AG04450 (cell line): Measurements from ENCODE around the gene TTC28. TPM values are rescaled to one million over a fixed set of nuclear protein-coding genes. Genes with fewer than 3 reads are reported as not detected.
"Not testable (repeated sequence)": the region's sequence is repeated elsewhere in the genome, so short reads cannot be mapped to it uniquely, and the experiment has no call there.

Experiments used
- CTCF ChIA-PET: fragments of 300-600, 350-600 bp; formaldehyde crosslinking; extraction: SDS; loops from one replicate; lab custom pipeline; 2022; ENCODE audit warnings: antibody characterized with exemption, inconsistent platforms; lab: Charles Lee
- POLR2A ChIA-PET: fragments of 350-600 bp; formaldehyde crosslinking; extraction: SDS; loops from one replicate; lab custom pipeline; 2021; ENCODE audit warnings: antibody characterized with exemption, inconsistent platforms; lab: Yijun Ruan, JAX
- DNase-seq: peaks from one replicate; pipeline ENCODE4 v3.0.0-alpha.2; 2011; ENCODE audit warnings: low read depth, low spot score
- H3K27ac ChIP-seq: one replicate; pipeline ENCODE4 v1.5.1; 2012; ENCODE audit warnings: low read depth, low read length, control low read depth
- H3K27me3 ChIP-seq: one replicate; pipeline ENCODE4 v1.6.0; 2012; ENCODE audit warnings: low read length; ENCODE audit not compliant: control insufficient read depth, insufficient read depth
- H3K4me3 ChIP-seq: 2 replicates; pipeline ENCODE4 v1.5.1; 2011; ENCODE audit warnings: mild to moderate bottlenecking, low read depth, low read length, control low read depth
- H3K9me3 ChIP-seq: 2 replicates; pipeline ENCODE4 v1.5.1; 2012; ENCODE audit warnings: low read length; ENCODE audit not compliant: control insufficient read depth, insufficient read depth
- CTCF ChIP-seq: IDR thresholded peaks from 2 replicates; pipeline ENCODE4 v1.5.1; 2011; ENCODE audit warnings: low read depth, low read length, control low read depth, inconsistent platforms
- polyA plus RNA-seq: library from polyadenylated mRNA; depleted of rRNA; stranded (reverse); fragments of >200 nt; gene quantifications from 2 replicates; pipeline ENCODE4 v1.2.3, GENCODE V29; 2011

TTC28 gene
- polyA plus RNA-seq, 1 experiment, result 11.2 TPM

GRCh38 chr22:28514321-28514821 is 165.3 kb downstream of the TTC28 start:
- POLR2A ChIA-PET, result no interaction called here
- no peak for DNase-seq
- no peak overlapping the region for H3K27ac ChIP-seq

GRCh38 chr22:28512387-28512786 is 167.3 kb downstream of the TTC28 start:
- CTCF ChIA-PET, H3K27ac ChIP-seq, H3K27me3 ChIP-seq, H3K4me3 ChIP-seq, H3K9me3 ChIP-seq, POLR2A ChIA-PET, DNase-seq: not testable (repeated sequence)

More at GRCh38 chr22:28514321-28514821, 165.3 kb downstream of the TTC28 start:
- no peak for TF ChIP-seq CTCF
- CTCF ChIA-PET, result interaction anchor here (1.2 kb wide), 1 partner anchor 18 kb away, joined by 3 read pairs; no protein-coding TSS in a partner anchor
- Histone ChIP-seq H3K9me3 (no peaks in the 10 kb centered on the region; the same call in 1 of the 2 replicates), H3K27me3 (no peaks in the 10 kb centered on the region), H3K4me3 (no peak overlapping the region)

DNA sequence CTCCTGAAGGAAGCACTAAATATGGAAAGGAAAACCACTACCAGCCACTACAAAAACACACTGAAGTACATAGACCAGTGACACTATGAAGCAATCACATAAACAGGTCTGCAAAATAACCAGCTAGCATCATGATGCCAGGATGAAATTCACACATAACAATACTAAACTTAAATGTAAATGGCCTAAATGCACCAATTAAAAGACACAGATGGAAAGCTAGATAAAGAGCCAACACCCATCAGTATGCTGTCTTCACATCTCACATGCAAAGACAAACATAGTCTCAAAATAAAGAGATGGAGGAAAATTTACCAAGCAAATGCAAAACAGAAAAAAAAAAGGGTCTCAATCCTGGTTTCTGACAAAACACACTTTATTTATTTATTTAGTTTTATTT is 171.7 kb downstream of the TTC28 start:
- no peak for TF ChIP-seq CTCF
- DNase-seq, result no peak
- Histone ChIP-seq H3K4me3 (no peak overlapping the region), H3K9me3 (no peaks in the 10 kb centered on the region; the same call in 1 of the 2 replicates), H3K27ac (no peak overlapping the region), H3K27me3 (no peaks in the 10 kb centered on the region)
- ChIA-PET CTCF (no interaction called here), POLR2A (no interaction called here)

GRCh38 chr22:28506150-28506535 is 173.5 kb downstream of the TTC28 start:
- no peak for TF ChIP-seq CTCF
- Histone ChIP-seq H3K27me3 (no peaks in the 10 kb centered on the region), H3K4me3 (no peak overlapping the region), H3K27ac (no peak overlapping the region), H3K9me3 (no peaks in the 10 kb centered on the region; the same call in 1 of the 2 replicates)
- no peak for DNase-seq
- ChIA-PET CTCF (interaction anchor here (0.6 kb wide), 1 partner anchor 518 kb away, joined by 3 read pairs; no protein-coding TSS in a partner anchor), POLR2A (no interaction called here)

DNA sequence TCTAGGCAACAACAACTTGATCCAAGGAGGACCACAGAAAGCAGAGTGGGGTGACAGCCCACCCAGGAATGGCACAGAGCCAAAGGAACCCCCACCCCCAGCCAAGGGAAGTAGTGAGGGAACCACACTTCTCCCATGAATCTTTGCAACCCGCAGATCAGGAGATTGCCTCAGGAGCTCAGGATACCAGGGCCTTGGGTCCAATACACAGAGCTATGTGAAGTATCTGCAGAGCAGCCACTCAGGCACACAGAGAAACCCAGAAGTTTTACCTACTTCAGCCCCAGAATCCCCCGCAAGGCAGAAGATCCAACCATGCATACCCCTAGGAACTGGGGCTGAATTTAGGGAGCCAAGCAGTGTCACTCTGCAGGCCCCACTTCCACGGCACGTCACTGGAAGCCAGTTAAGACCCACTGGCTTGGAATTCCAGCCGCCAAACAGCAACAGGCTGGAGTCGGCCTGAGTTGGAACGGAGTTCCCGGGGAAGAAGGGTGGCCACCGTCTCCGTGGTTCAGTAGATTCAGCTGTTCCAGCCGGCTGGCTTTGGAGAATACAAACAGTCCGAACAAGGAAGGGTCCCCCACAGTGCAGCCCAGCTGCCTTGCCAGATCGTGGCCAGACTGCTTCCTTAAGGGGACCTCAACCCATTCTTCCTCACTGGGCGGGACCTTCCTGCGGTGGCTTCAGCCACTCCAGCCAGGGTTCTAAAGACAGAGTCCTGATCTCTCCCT is 174.1 kb downstream of the TTC28 start:
- no peak for TF ChIP-seq CTCF
- ChIA-PET POLR2A (no interaction called here), CTCF (interaction anchor here (0.6 kb wide), 1 partner anchor 518 kb away, joined by 3 read pairs; no protein-coding TSS in a partner anchor)
- Histone ChIP-seq H3K27ac (peak overlapping the region; percentile 11), H3K4me3 (no peak overlapping the region), H3K9me3 (no peaks in the 10 kb centered on the region; the same call in 1 of the 2 replicates), H3K27me3 (no peaks in the 10 kb centered on the region)
- no peak for DNase-seq
